KBM-7 (cell line): ENCODE data around the gene MRPL14.
A peak's percentile ranks its signal among the peaks of the same experiment; 100 is the strongest.
"Not testable (repeated sequence)": the region's sequence is repeated elsewhere in the genome, so short reads cannot be mapped to it uniquely, and the experiment has no call there.

Experiments used
- DNase-seq: peaks from one replicate; pipeline ENCODE4 v3.0.0-alpha.2; 2015
- in situ Hi-C: fragments of 300-500 bp; cut with MboI; formaldehyde crosslinking; loops from 2 replicates; pipeline ENCODE4 v1.14.3; 2020; ENCODE audit warnings: low sequenced_read_pairs, low pct_unique_long_range_greater_than_20kb, mixed read lengths

MRPL14 gene

GRCh38 chr6:44151348-44152108, 24.3 kb upstream of the MRPL14 start:
- peak; percentile 75 for DNase-seq
- in situ Hi-C loops: no loop called here

GRCh38 chr6:44150317-44150917, 23.2 kb upstream of the MRPL14 start:
- in situ Hi-C loops: no loop called here
- no peak for DNase-seq

GRCh38 chr6:44149369-44150012, 22.2 kb upstream of the MRPL14 start:
- in situ Hi-C loops: no loop called here

GRCh38 chr6:44148306-44148705, 21.1 kb upstream of the MRPL14 start:
- in situ Hi-C loops: no loop called here
- no peak for DNase-seq

More at GRCh38 chr6:44149369-44150012, 22.2 kb upstream of the MRPL14 start:
- DNase-seq: no peak

- DNase-seq: no peak
- in situ Hi-C loops: no loop called here
Observed at GRCh38 chr6:44147256-44147655, 20.0 kb upstream of the MRPL14 start.

GRCh38 chr6:44146685-44147084, 19.4 kb upstream of the MRPL14 start:
- in situ Hi-C loops: no loop called here
- DNase-seq: no peak

- in situ Hi-C loops: no loop called here
Observed at GRCh38 chr6:44145839-44146238, 18.6 kb upstream of the MRPL14 start.

GRCh38 chr6:44144536-44144935, 17.3 kb upstream of the MRPL14 start:
- in situ Hi-C loops, DNase-seq: not testable (repeated sequence)

More at GRCh38 chr6:44145839-44146238, 18.6 kb upstream of the MRPL14 start:
- no peak for DNase-seq

GRCh38 chr6:44143731-44144130, 16.5 kb upstream of the MRPL14 start:
- DNase-seq: no peak
- in situ Hi-C loops: no loop called here

- DNase-seq: no peak
- in situ Hi-C loops: no loop called here
Observed at GRCh38 chr6:44142835-44143234, 15.6 kb upstream of the MRPL14 start.

GRCh38 chr6:44139351-44139743, 12.1 kb upstream of the MRPL14 start:
- DNase-seq: no peak
- in situ Hi-C loops: no loop called here

GRCh38 chr6:44138717-44139350, 11.6 kb upstream of the MRPL14 start:
- in situ Hi-C loops: no loop called here
- no peak for DNase-seq

- in situ Hi-C loops: no loop called here
- DNase-seq: no peak
Observed at GRCh38 chr6:44135875-44136274, 8.6 kb upstream of the MRPL14 start.

- in situ Hi-C loops: no loop called here
- no peak for DNase-seq
Observed at GRCh38 chr6:44135173-44135758, 8.0 kb upstream of the MRPL14 start.

- in situ Hi-C loops: no loop called here
- no peak for DNase-seq
Observed at GRCh38 chr6:44133981-44134711, 6.9 kb upstream of the MRPL14 start.

GRCh38 chr6:44133003-44133931, 6.0 kb upstream of the MRPL14 start:
- no peak for DNase-seq
- in situ Hi-C loops: no loop called here

GRCh38 chr6:44132476-44132875, 5.2 kb upstream of the MRPL14 start:
- in situ Hi-C loops: no loop called here

GRCh38 chr6:44131892-44132291, 4.6 kb upstream of the MRPL14 start:
- no peak for DNase-seq
- in situ Hi-C loops: no loop called here

More at GRCh38 chr6:44132476-44132875, 5.2 kb upstream of the MRPL14 start:
- no peak for DNase-seq
